Regular cardiac myocyte (primary cell): Measurements from ENCODE around the gene ANXA8L1. TPM values are rescaled to one million over a fixed set of nuclear protein-coding genes. Genes with fewer than 3 reads are reported as not detected.

Experiments
- total RNA-seq: library from RNA; depleted of rRNA; stranded (reverse); fragments of >200 nt; gene quantifications from 2 replicates; pipeline ENCODE4 v1.2.3, GENCODE V29; 2014

ANXA8L1 gene
- not detected in 2 replicates for total RNA-seq

GRCh38 chr10:46375406-46375805 is at the start of gene ANXA8L1:
Gene ANXA8L1 (plus strand): TSS chr10:46375776. CDS start chr10:46375852, 76 bp downstream.

Other genes starting within 250 kb of the ANXA8L1 start
- gene ANTXRL, start 88.8 kb upstream of the ANXA8L1 start, total RNA-seq: not detected in 2 replicates
- 0.19 and 0.28 TPM in 2 replicates for gene NPY4R, start 90.2 kb downstream of the ANXA8L1 start, total RNA-seq
- gene GPRIN2, start 180.9 kb downstream of the ANXA8L1 start, total RNA-seq: not detected in 2 replicates
- under 0.01 TPM in 1 of 2 replicates, not detected in the other for gene SYT15, start 203.4 kb downstream of the ANXA8L1 start, total RNA-seq